ENCODE data around the gene TBX20.

TBX20 gene

GRCh38 chr7:35258868-35259522 is 5.1 kb upstream of the TBX20 start:
- peaks cover 10% of the 10 kb centered on the region for H3K4me1 Mint-ChIP-seq (ENCODE audit: low read depth)
- peaks cover 13% of the 10 kb centered on the region for H3K36me3 Mint-ChIP-seq (ENCODE audit: low read depth)
- peaks cover 90% of the 10 kb centered on the region for H3K27me3 Mint-ChIP-seq
- no peak overlapping the region for H3K27ac Mint-ChIP-seq
- H3K4me3 Mint-ChIP-seq, result no peak overlapping the region
- no peaks in the 10 kb centered on the region for H3K9me3 Mint-ChIP-seq

GRCh38 chr7:35258125-35258867 is 4.4 kb upstream of the TBX20 start:
- Mint-ChIP-seq H3K4me3 (no peak overlapping the region), H3K36me3 (ENCODE audit: low read depth) (peaks cover 13% of the 10 kb centered on the region), H3K27ac (peak overlapping the region; percentile 16), H3K9me3 (no peaks in the 10 kb centered on the region), H3K27me3 (peaks cover 86% of the 10 kb centered on the region), H3K4me1 (ENCODE audit: low read depth) (peaks cover 13% of the 10 kb centered on the region)

GRCh38 chr7:35257251-35258124 is 3.6 kb upstream of the TBX20 start:
- peaks cover 86% of the 10 kb centered on the region for H3K27me3 Mint-ChIP-seq
- H3K36me3 Mint-ChIP-seq (ENCODE audit: low read depth), result peaks cover 13% of the 10 kb centered on the region
- H3K4me3 Mint-ChIP-seq, result peak overlapping the region; percentile 3
- no peak overlapping the region for H3K27ac Mint-ChIP-seq
- peaks cover 16% of the 10 kb centered on the region for H3K4me1 Mint-ChIP-seq (ENCODE audit: low read depth)
- no peaks in the 10 kb centered on the region for H3K9me3 Mint-ChIP-seq

- Mint-ChIP-seq H3K27me3 (peaks cover 89% of the 10 kb centered on the region), H3K27ac (no peak overlapping the region), H3K4me1 (ENCODE audit: low read depth) (peaks cover 20% of the 10 kb centered on the region), H3K36me3 (ENCODE audit: low read depth) (peaks cover 13% of the 10 kb centered on the region), H3K4me3 (peak overlapping the region; percentile 3), H3K9me3 (no peaks in the 10 kb centered on the region)
Measured at GRCh38 chr7:35256256-35257175, 2.6 kb upstream of the TBX20 start.

- H3K4me3 Mint-ChIP-seq, result no peak overlapping the region
- H3K27me3 Mint-ChIP-seq, result peaks cover 89% of the 10 kb centered on the region
- H3K4me1 Mint-ChIP-seq (ENCODE audit: low read depth), result peaks cover 20% of the 10 kb centered on the region
- H3K9me3 Mint-ChIP-seq, result no peaks in the 10 kb centered on the region
- peaks cover 13% of the 10 kb centered on the region for H3K36me3 Mint-ChIP-seq (ENCODE audit: low read depth)
- H3K27ac Mint-ChIP-seq, result no peak overlapping the region
Measured at GRCh38 chr7:35255443-35256255, 1.7 kb upstream of the TBX20 start.

GRCh38 chr7:35254496-35255442 is 869 bp upstream of the TBX20 start:
- peak overlapping the region; percentile 45 for H3K4me3 Mint-ChIP-seq
- peaks cover 13% of the 10 kb centered on the region for H3K36me3 Mint-ChIP-seq (ENCODE audit: low read depth)
- H3K4me1 Mint-ChIP-seq (ENCODE audit: low read depth), result peaks cover 20% of the 10 kb centered on the region
- H3K27ac Mint-ChIP-seq, result no peak overlapping the region
- peaks cover 89% of the 10 kb centered on the region for H3K27me3 Mint-ChIP-seq
- no peaks in the 10 kb centered on the region for H3K9me3 Mint-ChIP-seq

GRCh38 chr7:35253460-35253709 is 515 bp downstream of the TBX20 start:
- H3K9me3 Mint-ChIP-seq, result no peaks in the 10 kb centered on the region
- H3K27ac Mint-ChIP-seq, result no peak overlapping the region
- peaks cover 8% of the 10 kb centered on the region for H3K36me3 Mint-ChIP-seq (ENCODE audit: low read depth)
- H3K27me3 Mint-ChIP-seq, result peaks cover 88% of the 10 kb centered on the region
- H3K4me1 Mint-ChIP-seq (ENCODE audit: low read depth), result peaks cover 16% of the 10 kb centered on the region
- peak overlapping the region; percentile 53 for H3K4me3 Mint-ChIP-seq

GRCh38 chr7:35252612-35253459 is 1.1 kb downstream of the TBX20 start:
- no peak overlapping the region for H3K27ac Mint-ChIP-seq
- H3K4me3 Mint-ChIP-seq, result peak overlapping the region; percentile 19
- H3K27me3 Mint-ChIP-seq, result peaks cover 87% of the 10 kb centered on the region
- peaks cover 7% of the 10 kb centered on the region for H3K36me3 Mint-ChIP-seq (ENCODE audit: low read depth)
- H3K9me3 Mint-ChIP-seq, result no peaks in the 10 kb centered on the region
- H3K4me1 Mint-ChIP-seq (ENCODE audit: low read depth), result peaks cover 15% of the 10 kb centered on the region

- Mint-ChIP-seq H3K27ac (no peak overlapping the region), H3K27me3 (peaks cover 85% of the 10 kb centered on the region), H3K4me3 (no peak overlapping the region), H3K4me1 (ENCODE audit: low read depth) (peaks cover 15% of the 10 kb centered on the region), H3K9me3 (no peaks in the 10 kb centered on the region), H3K36me3 (ENCODE audit: low read depth) (peaks cover 7% of the 10 kb centered on the region)
Measured at GRCh38 chr7:35251606-35252310, 2.1 kb downstream of the TBX20 start.

- Mint-ChIP-seq H3K27me3 (peaks cover 80% of the 10 kb centered on the region), H3K4me1 (ENCODE audit: low read depth) (peaks cover 15% of the 10 kb centered on the region), H3K36me3 (ENCODE audit: low read depth) (peaks cover 3% of the 10 kb centered on the region), H3K4me3 (no peak overlapping the region), H3K27ac (no peak overlapping the region), H3K9me3 (no peaks in the 10 kb centered on the region)
Measured at GRCh38 chr7:35250941-35251340, 3.0 kb downstream of the TBX20 start.

- Mint-ChIP-seq H3K9me3 (no peaks in the 10 kb centered on the region), H3K4me3 (no peak overlapping the region), H3K27me3 (peaks cover 80% of the 10 kb centered on the region), H3K4me1 (ENCODE audit: low read depth) (peaks cover 15% of the 10 kb centered on the region), H3K36me3 (ENCODE audit: low read depth) (no peaks in the 10 kb centered on the region), H3K27ac (no peak overlapping the region)
Measured at GRCh38 chr7:35250452-35250851, 3.4 kb downstream of the TBX20 start.

- no peaks in the 10 kb centered on the region for H3K36me3 Mint-ChIP-seq (ENCODE audit: low read depth)
- H3K27me3 Mint-ChIP-seq, result peaks cover 77% of the 10 kb centered on the region
- no peaks in the 10 kb centered on the region for H3K9me3 Mint-ChIP-seq
- H3K4me1 Mint-ChIP-seq (ENCODE audit: low read depth), result peaks cover 13% of the 10 kb centered on the region
- no peak overlapping the region for H3K4me3 Mint-ChIP-seq
- H3K27ac Mint-ChIP-seq, result no peak overlapping the region
Measured at GRCh38 chr7:35249537-35249907, 4.4 kb downstream of the TBX20 start.

Measured in stimulated activated naive CD8-positive, alpha-beta T cell treated with anti-CD3 and anti-CD28 coated beads, Interleukin-15, Interleukin-2, amounts not matched to agents 100 ng/mL and 50 ng/mL, for 24 hours (primary cell).